AG09309 (cell line): ENCODE results near the gene PIP4K2A.
A peak's percentile ranks its signal among the peaks of the same experiment; 100 is the strongest.
"Not testable (repeated sequence)": the region's sequence is repeated elsewhere in the genome, so short reads cannot be mapped to it uniquely, and the experiment has no call there.

Experiments
- DNase-seq: peaks from one replicate; pipeline ENCODE4 v3.0.0-alpha.2; 2010; ENCODE audit warnings: low read depth
- H3K4me3 ChIP-seq: 2 replicates; pipeline ENCODE4 v1.5.1; 2011; ENCODE audit warnings: mild to moderate bottlenecking, low read depth, low read length, moderate library complexity; ENCODE audit not compliant: control insufficient read depth
- TF ChIP-seq, protein P1 (sequence below): IDR thresholded peaks from 2 replicates; pipeline ENCODE4 v1.5.1; 2011; ENCODE audit warnings: mild to moderate bottlenecking, low read depth, low read length, inconsistent platforms; ENCODE audit not compliant: insufficient read depth, control insufficient read depth; ENCODE audit errors: missing control alignments

The PIP4K2A gene

GRCh38 chr10:22518167-22518724 is 196.1 kb downstream of the PIP4K2A start:
- TF ChIP-seq, protein P1, sequence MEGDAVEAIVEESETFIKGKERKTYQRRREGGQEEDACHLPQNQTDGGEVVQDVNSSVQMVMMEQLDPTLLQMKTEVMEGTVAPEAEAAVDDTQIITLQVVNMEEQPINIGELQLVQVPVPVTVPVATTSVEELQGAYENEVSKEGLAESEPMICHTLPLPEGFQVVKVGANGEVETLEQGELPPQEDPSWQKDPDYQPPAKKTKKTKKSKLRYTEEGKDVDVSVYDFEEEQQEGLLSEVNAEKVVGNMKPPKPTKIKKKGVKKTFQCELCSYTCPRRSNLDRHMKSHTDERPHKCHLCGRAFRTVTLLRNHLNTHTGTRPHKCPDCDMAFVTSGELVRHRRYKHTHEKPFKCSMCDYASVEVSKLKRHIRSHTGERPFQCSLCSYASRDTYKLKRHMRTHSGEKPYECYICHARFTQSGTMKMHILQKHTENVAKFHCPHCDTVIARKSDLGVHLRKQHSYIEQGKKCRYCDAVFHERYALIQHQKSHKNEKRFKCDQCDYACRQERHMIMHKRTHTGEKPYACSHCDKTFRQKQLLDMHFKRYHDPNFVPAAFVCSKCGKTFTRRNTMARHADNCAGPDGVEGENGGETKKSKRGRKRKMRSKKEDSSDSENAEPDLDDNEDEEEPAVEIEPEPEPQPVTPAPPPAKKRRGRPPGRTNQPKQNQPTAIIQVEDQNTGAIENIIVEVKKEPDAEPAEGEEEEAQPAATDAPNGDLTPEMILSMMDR = no peak
- H3K4me3 ChIP-seq = no peak overlapping the region
- no peak for DNase-seq

DNA sequence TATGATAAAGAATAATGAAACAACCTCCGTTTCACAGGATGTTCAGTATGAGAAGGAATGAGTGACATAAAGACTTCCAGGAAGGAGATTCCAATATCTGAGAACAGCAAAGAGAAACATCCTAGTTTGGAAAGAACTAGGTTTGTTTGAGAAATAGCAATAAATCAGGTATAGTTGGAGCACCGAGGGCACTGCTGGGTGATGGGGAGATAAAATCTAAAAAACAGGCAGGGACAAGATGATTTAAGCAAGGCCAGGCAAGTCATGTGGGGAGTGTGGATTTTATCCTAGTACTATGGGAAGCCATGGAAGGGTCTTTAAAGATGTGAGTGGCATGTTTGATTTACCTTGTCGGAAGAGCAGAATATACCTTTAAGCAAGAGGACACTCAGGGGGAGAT is 199.4 kb downstream of the PIP4K2A start:
- no peak overlapping the region for H3K4me3 ChIP-seq
- TF ChIP-seq, protein P1 = no peak
- no peak for DNase-seq

GRCh38 chr10:22514414-22514758 is 200.0 kb downstream of the PIP4K2A start:
- H3K4me3 ChIP-seq, DNase-seq: not testable (repeated sequence)

DNA sequence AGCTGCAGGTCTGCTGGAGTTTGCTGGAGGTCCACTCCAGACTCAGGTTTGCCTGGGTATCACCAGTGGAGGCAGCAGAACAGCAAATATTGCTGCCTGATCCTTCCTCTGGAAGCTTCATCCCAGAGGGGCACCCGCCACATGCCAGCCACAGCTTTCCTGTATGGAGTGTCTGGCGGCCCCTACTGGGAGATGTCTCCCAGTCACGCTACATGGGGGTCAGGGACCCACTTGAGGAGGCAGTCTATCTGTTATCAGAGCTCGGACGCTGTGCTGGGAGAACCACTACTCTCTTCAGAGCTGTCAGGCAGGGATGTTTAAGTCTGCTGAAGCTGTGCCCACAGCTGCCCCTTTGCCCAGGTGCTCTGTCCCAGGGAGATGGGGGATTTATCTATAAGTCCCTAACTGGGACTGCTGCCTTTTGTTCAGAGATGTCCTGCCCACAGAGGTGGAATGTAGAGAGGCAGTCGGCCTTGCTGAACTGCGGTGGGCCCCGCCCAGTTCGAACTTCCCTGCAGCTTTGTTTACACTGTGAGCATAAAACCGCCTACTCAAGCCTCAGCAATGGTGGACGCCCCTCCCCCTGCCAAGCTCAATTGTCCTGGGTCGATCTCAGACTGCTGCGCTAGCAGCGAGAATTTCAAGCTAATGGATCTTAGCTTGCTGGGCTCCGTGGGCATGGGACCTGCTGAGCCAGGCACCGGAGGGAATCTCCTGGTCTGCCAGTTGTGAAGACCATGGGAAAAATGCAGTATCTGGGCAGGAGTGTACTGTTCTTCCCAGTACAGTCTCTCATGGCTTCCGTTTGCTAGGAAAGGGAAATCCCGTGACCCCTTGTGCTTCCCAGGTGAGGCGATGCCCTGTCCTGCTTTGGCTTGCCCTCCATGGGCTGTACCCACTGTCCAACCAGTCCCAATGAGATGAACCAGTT is 200.6 kb downstream of the PIP4K2A start:
- DNase-seq, H3K4me3 ChIP-seq: not testable (repeated sequence)

DNA sequence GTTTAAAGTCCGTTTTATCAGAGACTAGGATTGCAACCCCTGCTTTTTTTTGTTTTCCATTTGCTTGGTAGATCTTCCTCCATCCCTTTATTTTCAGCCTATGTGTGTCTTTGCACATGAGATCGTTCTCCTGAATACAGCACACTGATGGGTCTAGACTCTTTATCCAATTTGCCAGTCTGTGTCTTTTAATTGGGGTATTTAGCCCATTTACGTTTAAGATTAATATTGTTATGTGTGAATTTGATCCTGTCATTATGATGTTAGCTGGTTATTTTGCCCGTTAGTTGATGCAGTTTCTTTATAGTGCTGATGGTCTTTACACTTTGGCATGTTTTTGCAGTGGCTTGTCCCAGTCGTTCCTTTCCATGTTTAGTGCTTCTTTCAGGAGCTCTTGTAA is 202.4 kb downstream of the PIP4K2A start:
- H3K4me3 ChIP-seq, DNase-seq: not testable (repeated sequence)

DNA sequence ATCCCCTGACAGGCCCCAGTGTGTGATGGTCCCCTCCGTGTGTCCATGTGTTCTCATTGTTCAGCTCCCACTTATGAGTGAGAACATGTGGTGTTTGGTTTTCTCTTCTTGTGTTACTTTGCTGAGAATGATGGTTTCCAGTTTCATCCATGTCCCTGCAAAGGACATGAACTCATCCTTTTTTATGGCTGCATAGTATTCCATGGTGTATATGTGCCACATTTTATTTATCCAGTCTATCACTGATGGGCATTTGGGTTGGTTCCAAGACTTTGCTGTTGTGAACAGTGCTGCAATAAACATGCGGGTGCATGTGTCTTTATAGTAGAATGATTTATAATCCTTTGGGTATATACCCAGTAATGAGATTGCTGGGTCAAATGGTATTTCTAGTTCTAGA is 206.2 kb downstream of the PIP4K2A start:
- H3K4me3 ChIP-seq, DNase-seq: not testable (repeated sequence)

- TF ChIP-seq, protein P1 = no peak
- DNase-seq = peak; percentile 23
- no peak overlapping the region for H3K4me3 ChIP-seq
These were observed 208.3 kb downstream of the PIP4K2A start for GRCh38 chr10:22505911-22506685.

- no peak overlapping the region for H3K4me3 ChIP-seq
- no peak for DNase-seq
- TF ChIP-seq, protein P1 = no peak
These were observed 209.6 kb downstream of the PIP4K2A start for GRCh38 chr10:22504766-22505165.
